Large intestine (tissue), 3 donors: Measurements from ENCODE around the gene C10orf95. TPM values are rescaled to one million over a fixed set of nuclear protein-coding genes. Genes with fewer than 3 reads are reported as not detected.
A peak's percentile ranks its signal among the peaks of the same experiment; 100 is the strongest.

ENCODE experiments used
- DNase-seq, 2 donors: peaks; one replicate each; pipeline versions ENCODE4 v3.0.0 to v3.0.0-alpha.2; 2013
- H3K27ac ChIP-seq: one replicate; pipeline ENCODE4 v1.5.1; 2013; ENCODE audit warnings: low read length
- H3K27me3 ChIP-seq: 2 replicates; pipeline ENCODE4 v1.6.1; 2013; ENCODE audit warnings: low read length; ENCODE audit not compliant: control insufficient read depth, insufficient read depth
- H3K36me3 ChIP-seq: 2 replicates; pipeline ENCODE4 v1.6.1; 2013; ENCODE audit warnings: low read length; ENCODE audit not compliant: control insufficient read depth, insufficient read depth
- H3K4me1 ChIP-seq: one replicate; pipeline ENCODE4 v1.6.1; 2013; ENCODE audit warnings: low read length; ENCODE audit not compliant: control insufficient read depth, insufficient read depth
- H3K4me3 ChIP-seq: one replicate; pipeline ENCODE4 v1.5.1; 2013; ENCODE audit warnings: low read length
- H3K9me3 ChIP-seq: one replicate; pipeline ENCODE4 v1.6.1; 2013; ENCODE audit warnings: mild to moderate bottlenecking, low read depth, low read length, moderate library complexity; ENCODE audit not compliant: control insufficient read depth
- WGBS: methylation state at CpG from one replicate; pipeline ENCODE4 v1.1.5; 2013; ENCODE audit warnings: low lambda C conversion rate; ENCODE audit not compliant: insufficient coverage; 5-methylcytosine and 5-hydroxymethylcytosine counted together
- polyA plus RNA-seq: library from polyadenylated mRNA; unstranded; fragments of 120-200 nt; gene quantifications from one replicate; pipeline ENCODE4 v1.2.1, GENCODE V29; 2013

The C10orf95 gene
- polyA plus RNA-seq, 1 donor = 4.2 TPM

DNA sequence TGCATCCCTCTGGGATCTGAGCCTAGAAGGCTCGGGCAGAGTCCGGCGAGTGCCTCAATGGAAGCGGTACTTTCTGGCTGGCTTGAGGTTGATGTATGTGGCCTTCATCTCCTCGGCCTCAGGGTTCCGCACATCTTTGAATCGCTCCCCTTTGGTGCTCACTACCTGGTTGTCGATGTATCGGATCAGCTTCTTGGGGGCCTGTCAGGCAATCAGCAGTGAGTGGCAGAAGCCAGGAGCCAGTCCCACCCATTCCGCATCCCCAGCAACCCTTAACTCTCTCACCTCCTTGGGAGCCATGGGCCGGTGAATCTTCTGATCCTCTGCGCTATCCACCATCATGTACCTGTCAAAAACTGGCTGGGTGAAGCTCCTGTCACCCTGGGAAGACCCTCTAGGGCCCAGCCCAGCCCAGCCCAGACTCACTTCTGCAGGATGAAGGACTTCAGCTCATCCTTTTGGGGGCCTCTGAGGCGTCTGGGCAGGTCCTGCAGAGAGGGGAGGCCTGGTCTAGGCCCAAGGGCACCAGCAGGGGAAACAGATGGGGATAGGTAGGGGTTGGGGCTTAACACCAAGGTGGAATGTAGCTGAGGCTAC lies 27.9 kb downstream of the C10orf95 start:
- Histone ChIP-seq H3K27ac (no peak overlapping the region), H3K4me1 (peaks cover 33% of the 10 kb centered on the region), H3K9me3 (peaks cover 2% of the 10 kb centered on the region), H3K27me3 (peaks cover 6% of the 10 kb centered on the region), H3K4me3 (no peak overlapping the region), H3K36me3 (peaks cover 29% of the 10 kb centered on the region)
- WGBS = no CpG with 5 or more reads among the region's 13 CpGs
- no peak for DNase-seq

DNA sequence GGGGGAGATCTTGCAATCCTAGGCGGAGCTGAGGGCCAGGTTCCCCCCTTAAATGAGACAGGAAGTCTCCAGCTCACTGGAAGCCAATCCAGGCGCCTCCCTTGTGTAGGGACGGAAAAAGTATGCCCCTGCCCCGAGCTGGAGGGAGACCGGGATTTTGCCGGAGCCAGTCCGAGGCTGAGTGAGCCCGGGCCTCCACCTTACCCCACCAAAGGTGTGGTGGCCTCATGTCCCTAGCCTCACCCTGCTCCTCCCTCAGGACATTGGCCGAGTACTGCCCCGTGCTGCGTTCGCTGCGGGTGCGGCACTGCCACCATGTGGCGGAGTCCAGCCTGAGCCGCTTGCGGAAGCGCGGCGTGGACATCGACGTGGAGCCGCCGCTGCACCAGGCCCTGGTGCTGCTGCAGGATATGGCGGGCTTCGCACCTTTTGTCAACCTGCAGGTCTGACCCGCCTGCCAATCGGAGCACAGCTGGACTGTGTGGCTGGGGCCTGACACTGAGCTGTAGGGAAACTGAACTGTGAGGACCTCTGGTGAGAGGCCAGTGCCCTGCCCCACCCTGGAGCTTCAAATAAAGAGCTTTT lies 28.7 kb downstream of the C10orf95 start:
- Histone ChIP-seq H3K27ac (peak overlapping the region; percentile 92), H3K27me3 (peaks cover 9% of the 10 kb centered on the region), H3K9me3 (peaks cover 2% of the 10 kb centered on the region), H3K4me1 (peaks cover 36% of the 10 kb centered on the region), H3K4me3 (peak overlapping the region; percentile 74), H3K36me3 (peaks cover 29% of the 10 kb centered on the region)
- WGBS = no CpG with 5 or more reads among the region's 28 CpGs
- peak; percentile 83 to 87 for DNase-seq

GRCh38 chr10:102421757-102422512 lies 29.4 kb downstream of the C10orf95 start:
- peaks cover 42% of the 10 kb centered on the region for H3K4me1 ChIP-seq

DNA sequence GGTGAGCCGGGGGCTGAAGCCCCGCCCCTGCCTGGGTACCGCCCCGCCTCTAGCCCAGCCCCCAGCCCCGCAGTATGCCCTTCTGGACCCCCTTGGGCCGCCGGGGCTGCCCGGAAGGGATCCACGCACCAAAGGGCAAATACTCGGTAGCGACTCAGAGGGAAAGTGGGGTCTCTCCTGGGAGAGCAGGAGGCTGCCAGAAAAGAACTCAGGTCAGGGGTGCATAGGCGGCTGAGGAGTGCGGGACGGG lies 29.9 kb downstream of the C10orf95 start:
- Histone ChIP-seq H3K4me1 (peaks cover 47% of the 10 kb centered on the region), H3K27me3 (peaks cover 12% of the 10 kb centered on the region), H3K4me3 (peak overlapping the region; percentile 74), H3K27ac (peak overlapping the region; percentile 92), H3K9me3 (peaks cover 2% of the 10 kb centered on the region), H3K36me3 (peaks cover 23% of the 10 kb centered on the region)
- no peak for DNase-seq
- WGBS = no CpG with 5 or more reads among the region's 14 CpGs

More at GRCh38 chr10:102421757-102422512, 29.4 kb downstream of the C10orf95 start:
- peaks cover 12% of the 10 kb centered on the region for H3K27me3 ChIP-seq
- peak overlapping the region; percentile 92 for H3K27ac ChIP-seq
- H3K9me3 ChIP-seq = peaks cover 2% of the 10 kb centered on the region
- WGBS = no CpG with 5 or more reads among the region's 62 CpGs
- peak overlapping the region; percentile 74 for H3K4me3 ChIP-seq
- H3K36me3 ChIP-seq = peaks cover 25% of the 10 kb centered on the region
- DNase-seq = peak in 1 of 2 donors; percentile 66

DNA sequence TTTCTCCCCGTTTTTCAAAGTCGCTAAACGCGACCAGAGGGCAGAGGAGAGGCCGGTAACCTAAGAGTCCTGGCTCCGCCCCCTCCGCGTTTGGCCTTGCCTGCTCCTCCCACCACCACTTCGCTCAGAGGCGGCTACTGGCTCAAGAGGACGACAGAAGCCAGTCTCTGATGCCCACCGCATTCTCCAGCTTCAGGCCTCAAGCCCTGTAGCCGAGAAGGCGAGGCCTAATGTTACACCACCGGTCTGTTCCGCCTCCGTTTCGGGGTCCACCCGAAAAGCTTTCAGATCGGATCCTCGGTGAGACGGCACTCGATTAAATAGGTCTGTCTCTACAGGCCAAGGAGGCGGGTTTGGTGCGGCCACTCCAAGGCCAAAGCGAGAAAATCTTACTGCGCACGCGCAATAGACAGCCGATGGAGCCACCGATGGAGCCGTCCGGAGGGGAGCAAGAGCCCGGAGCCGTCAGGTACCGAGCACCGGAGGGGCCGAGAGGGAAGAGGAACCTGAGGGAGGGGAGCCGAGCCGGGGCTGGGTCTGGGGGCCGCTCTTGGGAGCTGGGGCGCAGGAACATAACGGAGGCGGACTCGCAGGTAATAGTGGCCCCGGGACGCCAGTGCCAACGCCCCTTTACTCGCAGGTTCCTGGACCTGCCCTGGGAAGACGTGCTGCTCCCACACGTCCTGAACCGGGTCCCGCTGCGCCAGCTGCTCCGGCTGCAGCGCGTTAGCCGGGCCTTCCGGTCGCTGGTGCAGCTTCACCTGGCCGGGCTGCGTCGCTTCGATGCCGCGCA lies 30.4 kb downstream of the C10orf95 start, which contains the start of gene FBXL15:
Gene FBXL15, plus strand, starts transcription at position 123 of the 793 bp plus-strand sequence. Its CDS starts 294 bp downstream, at position 417.
- Histone ChIP-seq H3K27ac (peak within 1 kb of the TSS; percentile 92), H3K36me3 (peaks cover 21% of the 10 kb centered on the region), H3K4me3 (peak within 1 kb of the TSS; percentile 74), H3K27me3 (peaks cover 12% of the 10 kb centered on the region), H3K9me3 (peaks cover 2% of the 10 kb centered on the region), H3K4me1 (peaks cover 49% of the 10 kb centered on the region)
- DNase-seq = peak; percentile 96 to 98
- no CpG with 5 or more reads among the region's 66 CpGs for WGBS

GRCh38 chr10:102420181-102420713 lies 31.1 kb downstream of the C10orf95 start:
- H3K4me1 ChIP-seq = peaks cover 49% of the 10 kb centered on the region
- DNase-seq = no peak

DNA sequence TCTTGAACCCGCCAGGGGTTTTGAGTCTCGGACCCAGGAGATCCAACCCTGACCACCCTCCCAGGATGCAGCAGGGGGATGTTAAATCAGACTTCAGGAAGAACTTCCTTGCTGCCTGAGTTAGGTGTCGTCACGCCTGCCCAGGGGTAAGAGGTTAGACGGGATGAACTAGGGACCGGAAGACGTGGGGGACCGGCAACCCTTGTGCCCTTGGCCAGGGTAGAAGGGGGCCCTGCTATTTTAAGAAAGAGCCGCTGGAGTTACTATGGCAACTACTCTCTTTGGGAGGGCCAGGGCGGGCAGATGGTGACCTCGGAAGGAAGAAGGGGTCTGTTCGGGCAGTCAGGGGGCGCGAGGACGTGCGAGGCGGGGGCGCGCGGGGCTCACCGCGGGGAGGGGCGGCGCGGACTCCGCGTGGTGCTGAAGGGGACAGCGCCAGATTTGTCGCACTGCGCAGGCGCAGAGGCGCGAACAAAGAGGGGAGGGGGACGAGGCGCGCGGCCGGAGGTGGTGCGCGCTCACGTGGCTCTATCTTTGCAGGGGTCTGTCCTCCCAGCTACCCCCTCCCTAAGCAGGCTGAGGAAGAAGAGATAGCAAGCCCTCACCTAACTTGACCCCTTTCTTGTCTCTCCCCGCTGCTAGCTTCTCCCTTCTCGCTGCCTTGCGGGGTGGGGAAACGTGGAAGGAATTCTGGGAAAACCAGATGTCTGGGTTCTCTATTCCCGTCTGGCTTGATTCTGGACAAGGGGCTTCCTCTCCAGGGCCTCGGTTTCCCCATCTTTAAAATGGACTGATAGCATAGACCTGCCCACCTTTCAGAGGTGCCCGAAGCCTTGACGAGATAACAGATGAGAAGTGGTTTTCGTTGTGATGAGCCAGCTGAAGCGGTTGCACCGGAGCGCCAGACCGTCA lies 31.8 kb downstream of the C10orf95 start:
- peaks cover 16% of the 10 kb centered on the region for H3K36me3 ChIP-seq
- H3K27me3 ChIP-seq = peaks cover 12% of the 10 kb centered on the region
- H3K27ac ChIP-seq = peak overlapping the region; percentile 92
- peak overlapping the region; percentile 74 for H3K4me3 ChIP-seq
- H3K4me1 ChIP-seq = peaks cover 49% of the 10 kb centered on the region
- no CpG with 5 or more reads among the region's 54 CpGs for WGBS
- DNase-seq = peak in 1 of 2 donors; percentile 57
- peaks cover 7% of the 10 kb centered on the region for H3K9me3 ChIP-seq

More at GRCh38 chr10:102420181-102420713, 31.1 kb downstream of the C10orf95 start:
- H3K27me3 ChIP-seq = peaks cover 12% of the 10 kb centered on the region
- no CpG with 5 or more reads among the region's 21 CpGs for WGBS
- peaks cover 21% of the 10 kb centered on the region for H3K36me3 ChIP-seq
- H3K27ac ChIP-seq = peak overlapping the region; percentile 92
- peaks cover 2% of the 10 kb centered on the region for H3K9me3 ChIP-seq
- H3K4me3 ChIP-seq = peak overlapping the region; percentile 74

GRCh38 chr10:102418622-102419268 lies 32.6 kb downstream of the C10orf95 start, which contains the start of gene PSD:
PSD (minus strand) TSS chr10:102418785; CDS start chr10:102417038, 1,747 bp downstream.
- no peak for DNase-seq
- WGBS = no CpG with 5 or more reads among the region's 45 CpGs

DNA sequence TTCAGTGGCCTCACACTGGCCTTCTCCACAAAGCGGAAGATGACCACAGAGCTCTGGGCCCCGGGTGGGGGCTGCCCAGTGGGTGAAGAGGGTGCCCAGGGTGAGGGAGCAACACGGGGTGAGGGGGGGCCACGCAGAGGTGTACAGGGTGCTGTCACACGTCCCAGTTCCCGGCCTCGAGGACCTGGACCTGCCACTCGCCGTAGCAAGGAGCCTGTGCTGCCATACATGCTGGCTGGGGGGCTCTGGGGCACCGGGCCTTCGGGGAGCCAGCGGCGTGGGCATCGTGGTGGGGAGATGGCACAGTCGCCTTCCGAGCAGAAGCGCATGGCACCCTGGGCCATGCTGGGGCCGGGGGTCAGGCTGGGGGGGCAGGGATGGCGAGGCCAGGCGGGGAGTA lies 34.6 kb downstream of the C10orf95 start:
- Histone ChIP-seq H3K36me3 (peaks cover 2% of the 10 kb centered on the region), H3K27ac (peak overlapping the region; percentile 77), H3K9me3 (peaks cover 7% of the 10 kb centered on the region), H3K4me1 (peaks cover 38% of the 10 kb centered on the region), H3K4me3 (peak overlapping the region; percentile 27), H3K27me3 (peaks cover 35% of the 10 kb centered on the region)
- WGBS = no CpG with 5 or more reads among the region's 20 CpGs
- DNase-seq = no peak

More at GRCh38 chr10:102418622-102419268, 32.6 kb downstream of the C10orf95 start, which contains the start of gene PSD:
- H3K27me3 ChIP-seq = peaks cover 14% of the 10 kb centered on the region
- peaks cover 8% of the 10 kb centered on the region for H3K36me3 ChIP-seq
- peak within 1 kb of the TSS; percentile 74 for H3K4me3 ChIP-seq
- peak within 1 kb of the TSS; percentile 92 for H3K27ac ChIP-seq
- peaks cover 48% of the 10 kb centered on the region for H3K4me1 ChIP-seq
- H3K9me3 ChIP-seq = peaks cover 7% of the 10 kb centered on the region
